H1 (cell line): Measurements from ENCODE around the gene CNKSR2. TPM values are rescaled to one million over a fixed set of nuclear protein-coding genes. Genes with fewer than 3 reads are reported as not detected.

Experiments
- CTCF ChIA-PET: fragments of 300-600 bp; sonication (Branson Sonifier 250); formaldehyde crosslinking; loops from one replicate; lab custom pipeline; 2021; ENCODE audit not compliant: partially characterized antibody; lab: Charles Lee
- POLR2A ChIA-PET: fragments of 300-600 bp; sonication (Branson Sonifier 250); formaldehyde crosslinking; loops from one replicate; lab custom pipeline; 2021; ENCODE audit warnings: inconsistent platforms; ENCODE audit not compliant: partially characterized antibody; lab: Charles Lee
- DNase-seq, 2 experiments: peaks; one replicate each; pipeline versions ENCODE4 v3.0.0 to v3.0.0-alpha.2; 2010 to 2022; ENCODE audit warnings: low spot score in 2 of 2, low read depth in 1 of 2, mixed read lengths in 1 of 2
- FAIRE-seq: peaks from 2 replicates; lab custom pipeline; 2011; peaks lifted over from hg19 to GRCh38; lab: Jason Lieb, UNC
- H2AFZ ChIP-seq: 2 replicates; pipeline ENCODE4 v1.8.1; 2012; ENCODE audit warnings: low read length, inconsistent platforms
- H2AK5ac ChIP-seq: 2 replicates; pipeline ENCODE4 v1.6.1; 2013; ENCODE audit warnings: low read depth, low read length
- H2BK120ac ChIP-seq: replicated peaks from 2 replicates; pipeline ENCODE3; 2013; ENCODE audit warnings: low read depth, low read length, inconsistent platforms
- H2BK12ac ChIP-seq: 2 replicates; pipeline ENCODE4 v1.6.1; 2013; ENCODE audit warnings: low read depth, low read length
- H2BK15ac ChIP-seq: 2 replicates; pipeline ENCODE4 v1.6.1; 2013; ENCODE audit warnings: low read length
- H2BK20ac ChIP-seq: 2 replicates; pipeline ENCODE4 v1.6.1; 2013; ENCODE audit warnings: low read length
- H2BK5ac ChIP-seq: 2 replicates; pipeline ENCODE4 v1.6.1; 2013; ENCODE audit warnings: low read depth, low read length
- H3K14ac ChIP-seq: 2 replicates; pipeline ENCODE4 v1.6.1; 2013; ENCODE audit warnings: inconsistent platforms; ENCODE audit not compliant: insufficient read length
- H3K18ac ChIP-seq: 2 replicates; pipeline ENCODE4 v1.6.1; 2013; ENCODE audit warnings: low read length; ENCODE audit errors: extremely low read depth
- H3K23ac ChIP-seq: 2 replicates; pipeline ENCODE4 v1.6.1; 2013; ENCODE audit warnings: inconsistent platforms; ENCODE audit not compliant: insufficient read length
- H3K23me2 ChIP-seq: 2 replicates; pipeline ENCODE4 v1.6.1; 2013; ENCODE audit warnings: low read depth, low read length
- H3K27ac ChIP-seq: 2 replicates; pipeline ENCODE4 v1.6.1; 2011; ENCODE audit warnings: low read depth, low read length, inconsistent platforms
- H3K27me3 ChIP-seq, 4 experiments: replicated peaks in 1 of 4; 1 replicate in 1 of 4; 2 replicates in 3 of 4; pipeline versions ENCODE4 v1.6.1 to v1.8.1; 2011 to 2013; ENCODE audit warnings: low read length in 3 of 4, mild to moderate bottlenecking in 3 of 4, inconsistent platforms in 2 of 4, mixed read lengths in 2 of 4, moderate library complexity in 1 of 4; ENCODE audit not compliant: control insufficient read depth in 3 of 4, insufficient read depth in 3 of 4; ENCODE audit errors: extremely low read depth in 1 of 4
- H3K36me3 ChIP-seq, 4 experiments: 2 replicates each; pipeline versions ENCODE4 v1.6.1 to v1.8.1; 2011 to 2013; ENCODE audit warnings: mild to moderate bottlenecking in 4 of 4, low read length in 3 of 4, moderate library complexity in 2 of 4, control low read depth in 1 of 4, inconsistent platforms in 1 of 4; ENCODE audit not compliant: insufficient read depth in 4 of 4, control insufficient read depth in 2 of 4
- H3K4ac ChIP-seq: replicated peaks from 2 replicates; pipeline ENCODE3; 2013; ENCODE audit warnings: low read length, low read depth, mixed read lengths, inconsistent platforms; ENCODE audit not compliant: insufficient read length
- H3K4me1 ChIP-seq, 4 experiments: replicated peaks in 1 of 4; 1 replicate in 1 of 4; 2 replicates in 3 of 4; pipeline versions ENCODE4 v1.6.1 to v1.8.1; 2011 to 2013; ENCODE audit warnings: low read length in 3 of 4, inconsistent platforms in 2 of 4, mixed read lengths in 1 of 4; ENCODE audit not compliant: insufficient read depth in 4 of 4, control insufficient read depth in 3 of 4
- H3K4me2 ChIP-seq, 2 experiments: 2 replicates each; pipeline versions ENCODE4 v1.6.1 to v1.8.1; 2011 to 2013; ENCODE audit warnings: low read depth in 2 of 2, low read length in 2 of 2, control low read depth in 1 of 2, inconsistent platforms in 1 of 2, mild to moderate bottlenecking in 1 of 2; ENCODE audit not compliant: insufficient read depth in 1 of 2
- H3K4me3 ChIP-seq, 4 experiments: fragments of 200-600, 300-600 bp in 1 of 4; sonication (generic), shearing (Covaris generic), sonication (Bioruptor Twin) in 1 of 4; 2 replicates each; pipeline versions ENCODE4 v1.5.1 to v1.8.1; 2011 to 2016; ENCODE audit warnings: low read length in 4 of 4, low read depth in 3 of 4, control low read depth in 2 of 4, inconsistent platforms in 2 of 4, mild to moderate bottlenecking in 2 of 4, mixed read lengths in 1 of 4, moderate library complexity in 1 of 4; ENCODE audit not compliant: insufficient read depth in 2 of 4; ENCODE audit errors: extremely low read depth in 1 of 4
- H3K56ac ChIP-seq: replicated peaks from 2 replicates; pipeline ENCODE3; 2013; ENCODE audit warnings: low read depth, mild to moderate bottlenecking, mixed read lengths, low read length, inconsistent platforms; ENCODE audit not compliant: insufficient read length
- H3K79me1 ChIP-seq: 2 replicates; pipeline ENCODE4 v1.6.1; 2013; ENCODE audit warnings: low read depth, low read length, control low read depth
- H3K79me2 ChIP-seq, 2 experiments: 2 replicates each; pipeline versions ENCODE4 v1.6.1 to v1.8.1; 2012 to 2013; ENCODE audit warnings: low read length in 2 of 2, mild to moderate bottlenecking in 2 of 2, inconsistent platforms in 1 of 2; ENCODE audit not compliant: insufficient read depth in 2 of 2, control insufficient read depth in 1 of 2
- H3K9ac ChIP-seq, 4 experiments: replicated peaks in 1 of 4; 1 replicate in 1 of 4; 2 replicates in 3 of 4; pipeline versions ENCODE4 v1.6.1 to v1.8.1; 2011 to 2013; ENCODE audit warnings: low read depth in 3 of 4, low read length in 3 of 4, control low read depth in 2 of 4, mild to moderate bottlenecking in 2 of 4, moderate library complexity in 2 of 4, inconsistent platforms in 1 of 4; ENCODE audit errors: extremely low read depth in 1 of 4
- H3K9me3 ChIP-seq, 2 experiments: 2 replicates each; pipeline versions ENCODE4 v1.6.1 to v1.8.1; 2012 to 2013; ENCODE audit warnings: mild to moderate bottlenecking in 2 of 2, moderate library complexity in 2 of 2, control low read depth in 1 of 2, inconsistent platforms in 1 of 2, low read depth in 1 of 2, low read length in 1 of 2, mixed read lengths in 1 of 2; ENCODE audit not compliant: insufficient read depth in 2 of 2
- H4K20me1 ChIP-seq, 2 experiments: replicated peaks in 1 of 2; 2 replicates each; pipeline versions ENCODE3 to v1.8.1; 2011 to 2013; ENCODE audit warnings: inconsistent platforms in 2 of 2, low read length in 2 of 2, mild to moderate bottlenecking in 1 of 2; ENCODE audit not compliant: insufficient read depth in 2 of 2, control insufficient read depth in 1 of 2
- H4K5ac ChIP-seq: 2 replicates; pipeline ENCODE4 v1.6.1; 2013; ENCODE audit warnings: low read length, low read depth, mixed read lengths, inconsistent platforms; ENCODE audit not compliant: insufficient read length
- H4K8ac ChIP-seq: 2 replicates; pipeline ENCODE4 v1.8.0; 2013; ENCODE audit warnings: mild to moderate bottlenecking, moderate library complexity, low read length, inconsistent platforms; ENCODE audit not compliant: insufficient read depth; ENCODE audit errors: extremely low read depth
- H4K91ac ChIP-seq: replicated peaks from 2 replicates; pipeline ENCODE3; 2013; ENCODE audit warnings: low read length, mixed read lengths, inconsistent platforms; ENCODE audit not compliant: insufficient read length
- ASH2L ChIP-seq: fragments of 200-600, 300-600 bp; sonication (generic); IDR thresholded peaks from one replicate; pipeline ENCODE4 v1.7.1; 2017; ENCODE audit warnings: low read length
- CHD1 ChIP-seq: IDR thresholded peaks from 2 replicates; pipeline ENCODE4 v1.6.1; 2012; ENCODE audit warnings: low read depth, low read length, improper control_type of control experiment
- CTBP2 ChIP-seq: IDR thresholded peaks from 2 replicates; pipeline ENCODE4 v1.7.0; 2011; ENCODE audit warnings: borderline replicate concordance, mild to moderate bottlenecking, moderate library complexity, mixed read lengths, low read length; ENCODE audit not compliant: insufficient read depth, insufficient read length
- CTCF ChIP-seq, 3 experiments: IDR thresholded peaks; 1 replicate in 2 of 3; 2 replicates in 1 of 3; pipeline versions ENCODE4 v1.5.1 to v1.6.1; 2011; ENCODE audit warnings: low read length in 3 of 3, mild to moderate bottlenecking in 3 of 3, inconsistent platforms in 2 of 3, low read depth in 1 of 3, moderate library complexity in 1 of 3; ENCODE audit not compliant: insufficient read depth in 1 of 3; ENCODE audit errors: control extremely low read depth in 1 of 3
- E2F6 ChIP-seq: IDR thresholded peaks from 2 replicates; pipeline ENCODE4 v1.6.1; 2012; ENCODE audit warnings: inconsistent platforms
- EGR1 ChIP-seq: IDR thresholded peaks from 2 replicates; pipeline ENCODE4 v1.6.1; 2011; ENCODE audit warnings: low read depth, low read length, borderline replicate concordance
- GABPA ChIP-seq: IDR thresholded peaks from 2 replicates; pipeline ENCODE4 v1.6.1; 2011; ENCODE audit warnings: mild to moderate bottlenecking, low read length, moderate library complexity, borderline replicate concordance; ENCODE audit not compliant: insufficient read depth
- KDM4A ChIP-seq: IDR thresholded peaks from one replicate; pipeline ENCODE4 v1.7.1; 2012; ENCODE audit warnings: low read depth, mild to moderate bottlenecking, moderate library complexity, low read length, inconsistent platforms; ENCODE audit not compliant: severe bottlenecking
- RFX5 ChIP-seq: IDR thresholded peaks from 2 replicates; pipeline ENCODE4 v1.6.1; 2011; ENCODE audit warnings: low read depth, low read length, improper control_type of control experiment, borderline replicate concordance
- TCF12 ChIP-seq: IDR thresholded peaks from 2 replicates; pipeline ENCODE4 v1.6.1; 2011; ENCODE audit warnings: low read depth, mild to moderate bottlenecking, low read length
- TEAD4 ChIP-seq: IDR thresholded peaks from 2 replicates; pipeline ENCODE4 v1.6.1; 2012; ENCODE audit warnings: low read depth, low read length, inconsistent platforms, mixed read lengths
- WGBS, 2 experiments: shearing (Covaris generic) in 1 of 2; methylation state at CpG; one replicate each; pipeline versions ENCODE4 v1.1.6 to v1.1.7; 2013 to 2015; ENCODE audit warnings: low lambda C conversion rate in 2 of 2, mixed read lengths in 2 of 2, inconsistent platforms in 1 of 2, low coverage in 1 of 2, missing lambda C conversion rate in 1 of 2; ENCODE audit not compliant: insufficient replicate concordance in 2 of 2, insufficient coverage in 1 of 2, insufficient read length in 1 of 2; ENCODE audit errors: extremely low coverage in 1 of 2, missing lambda C conversion rate in 1 of 2; 5-methylcytosine and 5-hydroxymethylcytosine counted together
- polyA plus RNA-seq, 7 experiments: library from polyadenylated mRNA; depleted of rRNA in 3 of 7; stranded (reverse) in 5 of 7; unstranded in 2 of 7; fragments of >200 nt in 5 of 7; fragments of 200-250 nt in 2 of 7; gene quantifications; 1 replicate in 5 of 7; 2 replicates in 1 of 7; 4 replicates in 1 of 7; pipeline versions ENCODE4 v1.2.1 to v1.2.3, GENCODE V29; 2011 to 2013; ENCODE audit warnings: missing spikeins in 2 of 7, mixed read lengths in 2 of 7
- total RNA-seq: library from RNA; stranded (reverse); fragmentation: NEBNext Ultra II Directional; extraction: Animal tissue kit (Norgen Biotek cat#: 25700); gene quantifications from 2 replicates; pipeline ENCODE4 v1.2.1, GENCODE V29; 2021

The CNKSR2 gene
- total and polyA plus RNA-seq, 2 of the 8 experiments (the other 6 are each of a cell fraction or from before 2014, with no cell fraction given): 5.5 to 16.3 TPM

- H3K14ac ChIP-seq: no peak overlapping the region
- H4K8ac ChIP-seq: no peak overlapping the region
- POLR2A ChIA-PET: no interaction called here
- no peak overlapping the region for H2BK5ac ChIP-seq
- H2BK12ac ChIP-seq: no peak overlapping the region
- H4K91ac ChIP-seq: no peak overlapping the region
- H2AK5ac ChIP-seq: no peak overlapping the region
- CTCF ChIA-PET: no interaction called here
- no peak overlapping the region for H2BK15ac ChIP-seq
- no peak overlapping the region for H2BK120ac ChIP-seq
- H4K5ac ChIP-seq: no peak overlapping the region
- no peaks in the 10 kb centered on the region for H3K79me2 ChIP-seq
- no peaks in the 10 kb centered on the region for H3K27me3 ChIP-seq
- no peaks in the 10 kb centered on the region for H3K23me2 ChIP-seq
- FAIRE-seq (no peak), DNase-seq (no peak)
- 95% methylated on average over 2 of the region's 2 CpGs; no CpG with 5 or more reads in 1 of the 2 experiments for WGBS, 2 experiments
- no peaks in the 10 kb centered on the region for H3K79me1 ChIP-seq
- no peak overlapping the region for H3K18ac ChIP-seq
- no peaks in the 10 kb centered on the region for H3K36me3 ChIP-seq
- H4K20me1 ChIP-seq: no peaks in the 10 kb centered on the region
- H3K4me3 ChIP-seq: no peak overlapping the region
- no peak overlapping the region for H3K4ac ChIP-seq
- H3K27ac ChIP-seq: no peak overlapping the region
- no peak overlapping the region for H3K9ac ChIP-seq
- no peaks in the 10 kb centered on the region; a peak in 1 of 4 replicates for H3K9me3 ChIP-seq
- H3K56ac ChIP-seq: no peak overlapping the region
- no peak overlapping the region for H2AFZ ChIP-seq
- H3K23ac ChIP-seq: no peak overlapping the region
- H3K4me1 ChIP-seq: no peaks in the 10 kb centered on the region
- no peak overlapping the region for H2BK20ac ChIP-seq
- H3K4me2 ChIP-seq: no peak overlapping the region
- TF ChIP-seq ASH2L (no peak), CTCF (IDR thresholded peaks at IDR 0.05; ENCODE audit: control extremely low read depth in 1 of 3, insufficient read depth in 1 of 3, low read depth in 1 of 3, low read length in 3 of 3) (no peak), CTBP2 (no peak), RFX5 (no peak), TCF12 (no peak), CHD1 (no peak), KDM4A (no peak), E2F6 (no peak), EGR1 (no peak), GABPA (no peak), TEAD4 (no peak)
Measured at GRCh38 chrX:21660156-21660555, 285.9 kb downstream of the CNKSR2 start.
